ENCODE measurements around the gene PLPP3. TPM values are rescaled to one million over a fixed set of nuclear protein-coding genes. Genes with fewer than 3 reads are reported as not detected.
A peak's percentile ranks its signal among the peaks of the same experiment; 100 is the strongest.

PLPP3 gene
- total and polyA plus RNA-seq, 3 experiments from 2014 or later: 0.22 to 0.24 TPM; not detected in 1

GRCh38 chr1:56532350-56532683 is 47.0 kb downstream of the PLPP3 start:
- no peaks in the 10 kb centered on the region for H3K9me3 Mint-ChIP-seq

DNA sequence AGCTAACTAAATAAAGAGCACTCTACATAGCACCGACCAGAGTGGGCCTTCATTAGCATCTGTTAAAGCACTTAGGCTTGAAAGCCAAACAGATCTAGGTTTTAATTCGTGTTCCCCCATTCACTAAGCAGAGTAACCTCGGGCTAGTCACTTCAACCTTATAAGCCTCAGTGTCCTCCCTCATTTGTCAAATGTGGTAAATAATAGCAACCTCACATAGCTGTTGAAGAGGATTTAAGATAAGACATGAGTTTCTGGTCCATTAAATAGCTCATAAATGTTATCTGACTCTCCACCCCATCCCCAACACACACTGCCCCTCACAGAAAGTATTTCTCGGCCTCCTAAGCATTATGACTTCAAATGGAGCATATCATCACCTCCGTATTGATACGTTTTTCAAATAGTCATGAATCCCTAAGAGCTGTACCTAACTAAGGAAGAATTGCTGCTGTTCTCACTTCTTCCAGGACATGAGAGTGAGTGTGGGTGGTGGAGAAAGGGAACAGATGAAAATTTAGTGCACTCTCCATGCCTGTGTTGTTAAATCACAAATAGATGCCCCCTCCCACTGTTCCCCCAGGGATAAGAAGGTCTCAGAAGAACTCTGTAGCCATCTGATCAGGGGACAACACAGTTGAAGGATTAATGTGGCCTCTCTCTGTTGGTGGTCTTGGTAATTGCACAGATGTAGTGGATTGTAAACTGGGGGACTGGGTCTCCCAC is 47.6 kb downstream of the PLPP3 start:
- Mint-ChIP-seq H3K4me1 (no peaks in the 10 kb centered on the region), H3K27me3 (peaks cover 3 to 5% of the 10 kb centered on the region in 2 donors), H3K36me3 (no peaks in the 10 kb centered on the region), H3K9me3 (no peaks in the 10 kb centered on the region), H3K27ac (no peak overlapping the region), H3K4me3 (no peak overlapping the region)
- Histone ChIP-seq H3K9me3 (ENCODE audit: low read length) (no peaks in the 10 kb centered on the region), H3K4me3 (ENCODE audit: low read length) (no peak overlapping the region), H3K36me3 (ENCODE audit: insufficient read depth, low read length) (no peaks in the 10 kb centered on the region), H3K4me1 (ENCODE audit: insufficient read depth, low read length) (no peaks in the 10 kb centered on the region), H3K27ac (ENCODE audit: low read depth, low read length) (no peak overlapping the region), H3K27me3 (ENCODE audit: insufficient read depth, low read length, poor library complexity, severe bottlenecking) (no peaks in the 10 kb centered on the region)
- no peak for DNase-seq
- ChIA-PET POLR2A (no interaction called here), CTCF (no interaction called here)

More at GRCh38 chr1:56532350-56532683, 47.0 kb downstream of the PLPP3 start:
- Mint-ChIP-seq H3K36me3 (no peaks in the 10 kb centered on the region), H3K27me3 (peaks cover under 1 to 5% of the 10 kb centered on the region in 2 donors), H3K4me1 (no peaks in the 10 kb centered on the region), H3K4me3 (no peak overlapping the region), H3K27ac (no peak overlapping the region)
- Histone ChIP-seq H3K36me3 (ENCODE audit: insufficient read depth, low read length) (no peaks in the 10 kb centered on the region), H3K27me3 (ENCODE audit: insufficient read depth, low read length, poor library complexity, severe bottlenecking) (no peaks in the 10 kb centered on the region), H3K9me3 (ENCODE audit: low read length) (no peaks in the 10 kb centered on the region), H3K4me1 (ENCODE audit: insufficient read depth, low read length) (no peaks in the 10 kb centered on the region), H3K27ac (ENCODE audit: low read depth, low read length) (no peak overlapping the region), H3K4me3 (ENCODE audit: low read length) (no peak overlapping the region)
- ChIA-PET CTCF (no interaction called here), POLR2A (no interaction called here)
- no peak for DNase-seq

DNA sequence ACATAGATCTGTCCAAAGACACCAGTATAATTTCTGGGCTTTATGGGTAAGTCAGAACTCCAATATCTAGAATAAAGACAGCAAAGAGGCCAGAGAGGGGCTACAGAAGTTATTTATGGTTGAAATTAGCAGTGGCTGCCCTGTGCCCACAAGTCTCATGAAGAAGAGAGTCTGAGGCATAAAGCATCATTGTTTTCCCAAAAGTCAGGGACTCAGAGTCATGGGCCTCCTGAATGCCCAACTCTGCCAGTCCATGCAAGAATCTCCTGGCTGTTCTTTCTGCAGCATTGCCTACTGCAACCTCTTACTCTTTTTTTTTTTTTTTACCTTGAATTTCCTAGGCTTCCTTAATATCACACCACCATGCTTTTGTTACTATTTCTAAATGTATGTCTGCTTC is 49.6 kb downstream of the PLPP3 start:
- no peaks in the 10 kb centered on the region for H3K9me3 Mint-ChIP-seq
- H3K4me3 ChIP-seq (ENCODE audit: low read length): no peak overlapping the region
- DNase-seq: no peak
- POLR2A ChIA-PET: no interaction called here
- no peak overlapping the region for H3K4me3 Mint-ChIP-seq
- H3K36me3 ChIP-seq (ENCODE audit: insufficient read depth, low read length): no peaks in the 10 kb centered on the region
- H3K27me3 ChIP-seq (ENCODE audit: insufficient read depth, low read length, poor library complexity, severe bottlenecking): no peaks in the 10 kb centered on the region
- no peak overlapping the region for H3K27ac Mint-ChIP-seq
- no peaks in the 10 kb centered on the region for H3K36me3 Mint-ChIP-seq
- no peaks in the 10 kb centered on the region for H3K4me1 ChIP-seq (ENCODE audit: insufficient read depth, low read length)
- H3K9me3 ChIP-seq (ENCODE audit: low read length): no peaks in the 10 kb centered on the region
- H3K27me3 Mint-ChIP-seq: peaks cover 0 to 3% of the 10 kb centered on the region in 2 donors
- CTCF ChIA-PET: no interaction called here
- no peak overlapping the region for H3K27ac ChIP-seq (ENCODE audit: low read depth, low read length)
- no peaks in the 10 kb centered on the region for H3K4me1 Mint-ChIP-seq

DNA sequence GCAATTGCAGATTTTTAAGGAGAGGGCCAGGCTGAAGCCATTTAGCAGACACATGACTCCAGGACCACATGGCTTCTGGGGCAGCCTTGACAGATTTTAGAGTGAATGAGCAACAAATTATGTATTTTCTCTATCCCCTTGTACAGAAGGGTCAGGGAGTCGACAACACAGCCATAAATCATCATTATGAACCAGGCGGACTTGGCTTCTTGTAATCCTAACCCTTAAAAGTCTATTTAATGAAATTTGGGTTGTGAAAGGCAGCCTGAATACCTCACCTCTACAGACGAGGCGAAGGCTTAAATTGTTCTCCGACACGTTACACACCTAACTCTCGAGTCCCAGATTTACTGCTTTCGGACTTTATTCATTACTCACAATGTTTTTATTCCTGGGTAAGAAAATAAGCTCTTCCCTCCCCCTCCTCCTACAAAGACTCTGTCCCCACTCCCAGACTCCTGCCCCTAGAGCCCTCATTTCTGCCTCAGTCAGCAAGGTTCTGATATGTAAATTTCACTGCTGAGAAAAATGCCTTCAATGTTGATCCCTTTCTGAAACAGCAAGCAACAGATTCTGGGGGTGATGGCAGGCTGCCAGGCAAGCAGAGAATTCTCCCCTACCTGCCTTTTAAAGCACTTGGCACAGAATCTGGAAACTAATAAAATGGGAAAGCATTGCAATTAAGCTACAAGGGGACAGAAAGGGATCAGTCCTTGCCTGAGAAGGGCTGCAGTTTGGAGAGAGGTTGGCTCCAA is 51.6 kb downstream of the PLPP3 start:
- H3K9me3 ChIP-seq (ENCODE audit: low read length): no peaks in the 10 kb centered on the region
- no peak overlapping the region for H3K4me3 ChIP-seq (ENCODE audit: low read length)
- no peaks in the 10 kb centered on the region for H3K4me1 ChIP-seq (ENCODE audit: insufficient read depth, low read length)
- no peaks in the 10 kb centered on the region for H3K36me3 Mint-ChIP-seq
- no peaks in the 10 kb centered on the region for H3K4me1 Mint-ChIP-seq
- no peak overlapping the region for H3K27ac ChIP-seq (ENCODE audit: low read depth, low read length)
- peak overlapping the region in 1 of 8 donors; percentile 72 for H3K27ac Mint-ChIP-seq
- H3K9me3 Mint-ChIP-seq: no peaks in the 10 kb centered on the region
- no peaks in the 10 kb centered on the region for H3K36me3 ChIP-seq (ENCODE audit: insufficient read depth, low read length)
- H3K27me3 ChIP-seq (ENCODE audit: insufficient read depth, low read length, poor library complexity, severe bottlenecking): no peaks in the 10 kb centered on the region
- no peak overlapping the region for H3K4me3 Mint-ChIP-seq
- ChIA-PET POLR2A (no interaction called here), CTCF (no interaction called here)
- H3K27me3 Mint-ChIP-seq: peaks cover 0 to 3% of the 10 kb centered on the region in 2 donors
- DNase-seq: no peak

DNA sequence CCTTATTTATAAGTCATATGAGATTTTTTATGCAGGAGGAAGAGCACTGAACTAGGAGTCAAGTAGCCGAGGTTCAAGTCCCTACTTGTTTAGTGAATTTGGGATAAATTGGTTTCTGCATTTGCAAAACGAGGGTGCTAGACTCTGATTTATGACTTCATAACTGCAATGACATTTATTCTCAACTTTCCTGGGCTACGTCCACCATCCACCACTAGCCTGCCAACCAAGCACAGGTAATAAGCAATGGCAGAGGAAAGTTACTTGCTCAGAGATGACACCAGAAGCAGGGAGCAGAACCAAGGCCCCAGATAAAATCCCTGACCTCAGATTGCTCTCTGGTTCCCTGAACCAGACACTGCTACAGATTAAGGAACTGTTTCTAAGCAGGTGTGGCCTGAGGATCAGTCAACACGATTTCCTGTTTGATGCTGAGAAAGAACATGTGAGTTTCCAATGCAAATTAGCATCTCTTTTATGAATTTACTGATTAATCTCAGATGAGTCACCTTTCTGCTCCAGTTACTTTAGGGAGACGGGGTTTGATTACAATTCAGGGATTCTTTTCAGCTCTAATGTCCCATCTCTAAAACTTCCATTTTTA is 52.7 kb downstream of the PLPP3 start:
- no peak for DNase-seq
- H3K27ac ChIP-seq (ENCODE audit: low read depth, low read length): no peak overlapping the region
- Mint-ChIP-seq H3K27ac (no peak overlapping the region), H3K27me3 (peaks cover 0 to 3% of the 10 kb centered on the region in 2 donors), H3K4me1 (no peaks in the 10 kb centered on the region), H3K4me3 (no peak overlapping the region), H3K9me3 (peaks cover 0 to 2% (median 0%) of the 10 kb centered on the region in 5 donors), H3K36me3 (no peaks in the 10 kb centered on the region)
- POLR2A ChIA-PET: no interaction called here
- CTCF ChIA-PET: no interaction called here
- H3K9me3 ChIP-seq (ENCODE audit: low read length): no peaks in the 10 kb centered on the region
- H3K36me3 ChIP-seq (ENCODE audit: insufficient read depth, low read length): no peaks in the 10 kb centered on the region
- H3K4me3 ChIP-seq (ENCODE audit: low read length): no peak overlapping the region
- H3K4me1 ChIP-seq (ENCODE audit: insufficient read depth, low read length): no peaks in the 10 kb centered on the region
- H3K27me3 ChIP-seq (ENCODE audit: insufficient read depth, low read length, poor library complexity, severe bottlenecking): no peaks in the 10 kb centered on the region

- H3K36me3 ChIP-seq (ENCODE audit: insufficient read depth, low read length): no peaks in the 10 kb centered on the region
- no peaks in the 10 kb centered on the region for H3K4me1 Mint-ChIP-seq
- no peaks in the 10 kb centered on the region for H3K36me3 Mint-ChIP-seq
- CTCF ChIA-PET: no interaction called here
- POLR2A ChIA-PET: no interaction called here
- no peaks in the 10 kb centered on the region for H3K4me1 ChIP-seq (ENCODE audit: insufficient read depth, low read length)
- H3K4me3 Mint-ChIP-seq: peak overlapping the region in 1 of 7 donors; percentile 32
- DNase-seq: no peak
- H3K9me3 ChIP-seq (ENCODE audit: low read length): no peaks in the 10 kb centered on the region
- H3K4me3 ChIP-seq (ENCODE audit: low read length): no peak overlapping the region
- H3K27me3 ChIP-seq (ENCODE audit: insufficient read depth, low read length, poor library complexity, severe bottlenecking): no peaks in the 10 kb centered on the region
- peaks cover 0 to 3% of the 10 kb centered on the region in 2 donors for H3K27me3 Mint-ChIP-seq
- no peak overlapping the region for H3K27ac Mint-ChIP-seq
- peaks cover 0 to 2% (median 0%) of the 10 kb centered on the region in 5 donors for H3K9me3 Mint-ChIP-seq
- H3K27ac ChIP-seq (ENCODE audit: low read depth, low read length): no peak overlapping the region
Measured at GRCh38 chr1:56525489-56526041, 53.8 kb downstream of the PLPP3 start.

GRCh38 chr1:56524263-56524662 is 55.1 kb downstream of the PLPP3 start:
- H3K9me3 Mint-ChIP-seq: peaks cover 0 to 2% (median 0%) of the 10 kb centered on the region in 5 donors
- POLR2A ChIA-PET: no interaction called here
- no peak overlapping the region for H3K27ac Mint-ChIP-seq
- no peaks in the 10 kb centered on the region for H3K9me3 ChIP-seq (ENCODE audit: low read length)
- H3K27me3 Mint-ChIP-seq: peaks cover 0 to 3% of the 10 kb centered on the region in 2 donors
- DNase-seq: no peak
- H3K4me3 Mint-ChIP-seq: no peak overlapping the region
- no peaks in the 10 kb centered on the region for H3K4me1 ChIP-seq (ENCODE audit: insufficient read depth, low read length)
- no peaks in the 10 kb centered on the region for H3K36me3 Mint-ChIP-seq
- no peak overlapping the region for H3K27ac ChIP-seq (ENCODE audit: low read depth, low read length)
- H3K4me1 Mint-ChIP-seq: no peaks in the 10 kb centered on the region
- H3K27me3 ChIP-seq (ENCODE audit: insufficient read depth, low read length, poor library complexity, severe bottlenecking): no peaks in the 10 kb centered on the region
- CTCF ChIA-PET: no interaction called here
- no peak overlapping the region for H3K4me3 ChIP-seq (ENCODE audit: low read length)
- no peaks in the 10 kb centered on the region for H3K36me3 ChIP-seq (ENCODE audit: insufficient read depth, low read length)

GRCh38 chr1:56522680-56523079 is 56.7 kb downstream of the PLPP3 start:
- Histone ChIP-seq H3K4me3 (ENCODE audit: low read length) (no peak overlapping the region), H3K27ac (ENCODE audit: low read depth, low read length) (no peak overlapping the region), H3K36me3 (ENCODE audit: insufficient read depth, low read length) (no peaks in the 10 kb centered on the region), H3K27me3 (ENCODE audit: insufficient read depth, low read length, poor library complexity, severe bottlenecking) (no peaks in the 10 kb centered on the region), H3K4me1 (ENCODE audit: insufficient read depth, low read length) (no peaks in the 10 kb centered on the region), H3K9me3 (ENCODE audit: low read length) (no peaks in the 10 kb centered on the region)
- H3K27me3 Mint-ChIP-seq: peaks cover 0 to 3% of the 10 kb centered on the region in 2 donors
- DNase-seq: no peak
- no peak overlapping the region for H3K27ac Mint-ChIP-seq
- peaks cover 0 to 2% (median 0%) of the 10 kb centered on the region in 5 donors for H3K9me3 Mint-ChIP-seq
- no peak overlapping the region for H3K4me3 Mint-ChIP-seq
- no peaks in the 10 kb centered on the region for H3K36me3 Mint-ChIP-seq
- H3K4me1 Mint-ChIP-seq: no peaks in the 10 kb centered on the region
- POLR2A ChIA-PET: no interaction called here
- CTCF ChIA-PET: no interaction called here

Data from CD8-positive, alpha-beta memory T cell (primary cell).